Left ventricle myocardium inferior (tissue), 1 donor: ENCODE data around the gene PKIG. TPM values are rescaled to one million over a fixed set of nuclear protein-coding genes. Genes with fewer than 3 reads are reported as not detected.
A peak's percentile ranks its signal among the peaks of the same experiment; 100 is the strongest.

Experiments used
- DNase-seq: peaks from one replicate; pipeline ENCODE4 v3.0.0-alpha.2; 2020
- H3K27ac ChIP-seq: fragments of 200-600 bp; replicated peaks from 2 replicates; pipeline ENCODE4 v1.8.0; 2021
- H3K27me3 ChIP-seq: fragments of 200-600 bp; 2 replicates; pipeline ENCODE4 v1.8.0; 2021; ENCODE audit warnings: low read depth
- H3K36me3 ChIP-seq: fragments of 200-600 bp; 2 replicates; pipeline ENCODE4 v1.8.0; 2021
- H3K4me1 ChIP-seq: fragments of 200-600 bp; 2 replicates; pipeline ENCODE4 v1.8.0; 2021
- H3K4me3 ChIP-seq: fragments of 200-600 bp; 2 replicates; pipeline ENCODE4 v1.8.0; 2021; ENCODE audit warnings: mild to moderate bottlenecking, moderate library complexity
- H3K9me3 ChIP-seq: fragments of 200-600 bp; replicated peaks from 2 replicates; pipeline ENCODE4 v1.8.0; 2021
- intact Hi-C: fragments of 100-400 bp; cut with micrococcal nuclease; formaldehyde crosslinking; loops from one replicate; pipeline ENCODE4 v1.11.0; 2022
- total RNA-seq: library from RNA; stranded (reverse); fragmentation: NEBNext Ultra II Directional; extraction: Animal tissue kit (Norgen Biotek cat#: 25700); gene quantifications from one replicate; pipeline ENCODE4 v1.2.1, GENCODE V29; 2021
- TF ChIP-seq, protein P1 (sequence below): fragments of 200-600 bp; IDR thresholded peaks from 2 replicates; pipeline ENCODE4 v1.8.0; 2021; ENCODE audit warnings: antibody characterized with exemption, mild to moderate bottlenecking, borderline replicate concordance
- donor health status: DM: no; HTN: yes; CAD: no; lungs with severe emphysema.

PKIG gene
- total RNA-seq, 1 donor from 2014 or later: 172 TPM

DNA sequence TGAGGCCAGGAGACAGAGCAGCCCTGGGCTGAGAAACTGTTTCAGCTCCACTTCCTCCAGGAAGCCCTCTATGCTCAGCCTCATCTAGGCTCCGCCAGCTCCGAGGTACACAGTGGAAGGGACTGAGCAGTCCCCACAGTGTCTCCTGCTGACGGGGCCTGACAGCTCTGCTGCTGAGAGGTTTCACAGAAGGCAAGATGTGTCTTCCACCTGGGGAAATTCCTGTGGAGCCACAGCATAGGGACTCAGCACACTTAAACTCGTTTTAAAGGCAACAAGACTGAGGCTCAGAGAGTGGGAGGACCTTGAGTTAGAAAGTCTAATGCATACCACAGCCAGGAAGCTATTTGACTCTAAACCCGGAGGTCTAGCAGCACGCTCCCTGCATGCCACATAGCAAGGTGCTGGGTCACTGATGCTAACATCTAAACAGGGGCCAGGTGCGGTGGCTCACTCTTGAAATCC lies 62.3 kb downstream of the PKIG start:
- intact Hi-C loops: no loop called here
- DNase-seq: no peak
- Histone ChIP-seq H3K27ac (peak overlapping the region; percentile 90), H3K4me1 (peaks cover 92% of the 10 kb centered on the region), H3K9me3 (no peaks in the 10 kb centered on the region), H3K36me3 (peaks cover 6% of the 10 kb centered on the region), H3K4me3 (no peak overlapping the region), H3K27me3 (no peaks in the 10 kb centered on the region)
- TF ChIP-seq, protein P1, sequence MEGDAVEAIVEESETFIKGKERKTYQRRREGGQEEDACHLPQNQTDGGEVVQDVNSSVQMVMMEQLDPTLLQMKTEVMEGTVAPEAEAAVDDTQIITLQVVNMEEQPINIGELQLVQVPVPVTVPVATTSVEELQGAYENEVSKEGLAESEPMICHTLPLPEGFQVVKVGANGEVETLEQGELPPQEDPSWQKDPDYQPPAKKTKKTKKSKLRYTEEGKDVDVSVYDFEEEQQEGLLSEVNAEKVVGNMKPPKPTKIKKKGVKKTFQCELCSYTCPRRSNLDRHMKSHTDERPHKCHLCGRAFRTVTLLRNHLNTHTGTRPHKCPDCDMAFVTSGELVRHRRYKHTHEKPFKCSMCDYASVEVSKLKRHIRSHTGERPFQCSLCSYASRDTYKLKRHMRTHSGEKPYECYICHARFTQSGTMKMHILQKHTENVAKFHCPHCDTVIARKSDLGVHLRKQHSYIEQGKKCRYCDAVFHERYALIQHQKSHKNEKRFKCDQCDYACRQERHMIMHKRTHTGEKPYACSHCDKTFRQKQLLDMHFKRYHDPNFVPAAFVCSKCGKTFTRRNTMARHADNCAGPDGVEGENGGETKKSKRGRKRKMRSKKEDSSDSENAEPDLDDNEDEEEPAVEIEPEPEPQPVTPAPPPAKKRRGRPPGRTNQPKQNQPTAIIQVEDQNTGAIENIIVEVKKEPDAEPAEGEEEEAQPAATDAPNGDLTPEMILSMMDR: no peak

DNA sequence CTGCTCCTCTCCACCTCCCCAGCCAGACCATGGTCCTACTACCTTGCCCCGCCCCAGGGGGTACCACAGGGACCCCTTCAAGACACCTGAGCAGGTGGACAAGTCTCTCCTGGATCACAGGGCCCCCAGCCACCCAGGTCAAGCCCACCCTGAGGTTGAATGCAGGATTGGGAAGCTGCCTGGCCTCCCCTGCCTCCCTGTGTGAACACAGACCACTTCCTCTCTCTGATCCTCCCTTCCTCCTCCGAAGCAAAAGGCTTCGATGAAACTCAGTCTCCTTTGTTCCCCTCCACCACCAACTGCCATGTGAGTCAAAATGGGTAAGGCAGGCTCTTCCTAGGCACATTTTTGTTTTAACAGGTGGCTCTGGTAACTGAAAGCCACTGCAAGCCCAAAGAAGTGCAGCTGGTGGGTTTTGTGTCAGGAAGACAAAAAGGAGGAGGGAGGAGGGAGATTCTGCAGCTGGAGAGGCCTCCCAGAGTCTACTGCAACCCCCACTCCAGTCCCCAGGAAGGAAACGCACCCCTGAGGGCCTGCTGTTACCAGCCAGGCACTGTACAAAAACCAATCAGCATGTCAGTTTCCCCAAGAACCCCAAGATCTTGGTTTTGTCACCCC lies 63.8 kb downstream of the PKIG start:
- Histone ChIP-seq H3K27me3 (no peaks in the 10 kb centered on the region), H3K4me1 (peaks cover 97% of the 10 kb centered on the region), H3K9me3 (no peaks in the 10 kb centered on the region), H3K4me3 (no peak overlapping the region), H3K36me3 (no peaks in the 10 kb centered on the region), H3K27ac (peak overlapping the region; percentile 66)
- intact Hi-C loops: no loop called here
- DNase-seq: no peak
- TF ChIP-seq, protein P1: no peak

DNA sequence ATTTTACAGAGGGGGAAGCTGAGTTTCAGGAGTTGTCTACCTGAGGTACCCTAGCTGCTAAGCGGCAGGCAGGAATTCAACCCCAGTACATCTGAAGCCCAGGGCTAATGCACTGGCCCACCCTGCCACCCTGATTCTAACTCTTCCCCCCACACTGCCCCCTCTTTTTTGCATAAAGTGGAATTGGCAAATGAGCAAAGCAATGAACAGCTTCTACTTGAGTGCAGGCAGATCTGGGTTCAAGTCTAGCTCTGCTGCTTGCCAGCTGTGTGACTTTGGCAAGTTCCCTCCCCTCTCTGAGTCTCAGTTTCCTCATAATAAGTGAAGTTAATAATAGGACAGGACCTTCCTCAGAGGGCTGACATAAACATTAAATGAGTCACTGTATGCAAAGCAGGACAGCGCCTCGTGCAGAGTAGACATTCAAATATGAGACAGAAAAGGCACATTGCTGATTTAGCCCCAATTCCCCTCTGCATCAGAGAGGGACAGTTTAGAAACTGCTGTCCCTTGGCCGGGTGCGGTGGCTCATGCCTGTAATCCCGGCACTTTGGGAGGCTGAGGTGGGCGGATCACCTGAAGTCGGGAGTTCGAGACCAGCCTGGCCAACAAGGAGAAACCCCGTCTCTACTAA lies 64.4 kb downstream of the PKIG start:
- peaks cover 95% of the 10 kb centered on the region for H3K4me1 ChIP-seq
- H3K9me3 ChIP-seq: no peaks in the 10 kb centered on the region
- H3K4me3 ChIP-seq: no peak overlapping the region
- no peaks in the 10 kb centered on the region for H3K27me3 ChIP-seq
- TF ChIP-seq, protein P1: no peak
- no peak for DNase-seq
- peak overlapping the region; percentile 66 for H3K27ac ChIP-seq
- no peaks in the 10 kb centered on the region for H3K36me3 ChIP-seq
- intact Hi-C loops: no loop called here

DNA sequence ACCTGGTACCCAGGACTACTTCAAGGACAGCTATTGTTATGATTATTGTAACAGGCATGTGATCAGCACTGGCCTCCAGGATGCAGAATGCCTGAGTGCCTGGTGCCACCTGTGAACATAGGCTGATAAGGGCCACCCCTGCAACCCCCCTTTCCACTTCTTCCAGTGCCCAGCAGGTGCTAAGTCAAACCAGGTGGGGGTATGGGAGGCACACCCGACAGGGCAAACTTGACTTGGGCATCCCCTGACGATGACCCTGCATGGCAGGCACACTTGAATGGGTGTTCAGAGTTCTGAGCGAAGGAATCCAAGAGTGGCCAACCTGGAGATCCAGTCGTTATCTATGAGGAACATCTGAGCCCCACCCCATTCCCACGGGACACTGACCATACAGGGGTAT lies 65.7 kb downstream of the PKIG start:
- Histone ChIP-seq H3K9me3 (no peaks in the 10 kb centered on the region), H3K27ac (no peak overlapping the region), H3K4me3 (no peak overlapping the region), H3K4me1 (peaks cover 91% of the 10 kb centered on the region), H3K27me3 (no peaks in the 10 kb centered on the region), H3K36me3 (no peaks in the 10 kb centered on the region)
- intact Hi-C loops: no loop called here
- TF ChIP-seq, protein P1: no peak
- DNase-seq: no peak

DNA sequence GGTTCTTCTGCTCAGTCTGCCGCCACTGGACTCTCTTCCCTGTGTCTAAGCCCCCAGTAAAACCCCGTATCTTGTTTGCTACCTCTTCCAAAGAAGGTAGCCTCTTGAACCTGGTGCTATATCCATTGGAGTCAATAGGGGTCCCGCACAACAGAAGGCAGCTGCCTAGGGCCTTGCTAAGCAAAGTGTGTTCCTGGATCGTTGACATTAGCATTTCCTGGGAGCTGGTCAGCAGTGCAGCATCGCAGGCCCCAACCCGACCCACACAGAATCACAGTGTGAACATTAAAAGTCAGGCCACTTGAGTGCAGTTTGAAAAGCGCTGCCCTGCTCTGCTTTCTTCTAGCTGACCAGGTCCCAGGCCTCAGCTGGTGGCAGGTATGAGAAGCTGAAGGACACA lies 66.2 kb downstream of the PKIG start:
- TF ChIP-seq, protein P1: no peak
- Histone ChIP-seq H3K9me3 (no peaks in the 10 kb centered on the region), H3K27ac (peak overlapping the region; percentile 36), H3K4me3 (peak overlapping the region; percentile 80), H3K4me1 (peaks cover 90% of the 10 kb centered on the region), H3K27me3 (no peaks in the 10 kb centered on the region), H3K36me3 (no peaks in the 10 kb centered on the region)
- no peak for DNase-seq
- intact Hi-C loops: no loop called here
